Activated CD8-positive, alpha-beta memory T cell treated with anti-CD3 and anti-CD28 coated beads, Interleukin-2, amount 50 U/mL, for 24 hours (primary cell): Measurements from ENCODE around the gene C16orf95.

Experiments
- DNase-seq: peaks from one replicate; pipeline ENCODE4 v3.0.0-alpha.2; 2020; ENCODE audit errors: extremely low read depth

The C16orf95 gene

GRCh38 chr16:87253536-87253935 lies 63.7 kb downstream of the C16orf95 start:
- DNase-seq = no peak
